K562 (cell line): ENCODE measurements around the gene MLX. TPM values are rescaled to one million over a fixed set of nuclear protein-coding genes. Genes with fewer than 3 reads are reported as not detected.

ENCODE experiments used
- BRCA1 ChIP-seq, 2 experiments: fragments of 450-650 bp in 1 of 2; sonication (generic) in 1 of 2; formaldehyde crosslinking in 1 of 2; IDR thresholded peaks; 2 replicates each; pipeline versions ENCODE4 v1.5.0 to v1.6.1; 2017 to 2020; ENCODE audit warnings: mild to moderate bottlenecking in 1 of 2, missing genetic modification reagents in 1 of 2
- DMBX1 ChIP-seq: fragments of 250-450 bp; sonication (Bioruptor Pico); IDR thresholded peaks from 2 replicates; pipeline ENCODE4 v1.8.0; 2022; ENCODE audit warnings: inconsistent platforms, mild to moderate bottlenecking, moderate library complexity, borderline replicate concordance
- ELF4 ChIP-seq: fragments of 450-650 bp; formaldehyde crosslinking; IDR thresholded peaks from 2 replicates; pipeline ENCODE4 v1.4.0; 2022; ENCODE audit warnings: missing genetic modification characterization
- GABPA ChIP-seq: fragments of 200-800 bp; sonication (Bioruptor generic); conservative IDR thresholded peaks from 2 replicates; pipeline ENCODE4 v1.6.1; 2016; ENCODE audit warnings: low read depth, missing genetic modification characterization, missing compliant biosample characterization
- HDAC8 ChIP-seq: fragments of 450-650 bp; IDR thresholded peaks from 2 replicates; pipeline ENCODE4 v1.6.1; 2016; ENCODE audit warnings: mild to moderate bottlenecking, missing genetic modification characterization, moderate library complexity, missing compliant biosample characterization
- HMG20A ChIP-seq: fragments of 450-650 bp; formaldehyde crosslinking; conservative IDR thresholded peaks from 2 replicates; pipeline ENCODE4 v1.4.0; 2020; ENCODE audit warnings: mild to moderate bottlenecking, mixed read lengths
- MTA1 ChIP-seq: fragments of 450-650 bp; IDR thresholded peaks from 2 replicates; pipeline ENCODE4 v1.6.1; 2017; ENCODE audit warnings: borderline replicate concordance
- NCOA4 ChIP-seq: fragments of 450-650 bp; IDR thresholded peaks from 2 replicates; pipeline ENCODE4 v1.6.1; 2018; ENCODE audit warnings: mild to moderate bottlenecking; ENCODE audit not compliant: partially characterized antibody
- PTTG1 ChIP-seq: fragments of 450-650 bp; IDR thresholded peaks from 2 replicates; pipeline ENCODE4 v1.6.1; 2016; ENCODE audit warnings: low read depth, mild to moderate bottlenecking, missing genetic modification characterization, missing compliant biosample characterization
- TARDBP ChIP-seq: fragments of 450-650 bp; IDR thresholded peaks from 2 replicates; pipeline ENCODE4 v1.6.1; 2016
- TCF7L2 ChIP-seq: fragments of 150-350 bp; IDR thresholded peaks from 2 replicates; pipeline ENCODE4 v1.6.1; 2016; ENCODE audit warnings: low read depth, mild to moderate bottlenecking, low read length, moderate library complexity
- ZNF561 ChIP-seq: fragments of 450-650 bp; formaldehyde crosslinking; conservative IDR thresholded peaks from 2 replicates; pipeline ENCODE4 v1.4.0; 2020; ENCODE audit warnings: mild to moderate bottlenecking, moderate library complexity
- ZNF830 ChIP-seq: fragments of 250-450 bp; sonication (Bioruptor Pico); IDR thresholded peaks from 2 replicates; pipeline ENCODE4 v1.5.0; 2021; ENCODE audit warnings: mild to moderate bottlenecking
- polyA plus RNA-seq, 8 experiments: library from polyadenylated mRNA; depleted of rRNA in 4 of 8; stranded (reverse) in 5 of 8; unstranded in 3 of 8; fragments of >200 nt; fragmentation: Nextera tagmentation in 2 of 8; fragmentation: Illumina TruSeq in 1 of 8; extraction: Ambion mirVana in 2 of 8; extraction: Trizol in 1 of 8; gene quantifications; 2 replicates each; pipeline versions ENCODE4 v1.2.1 to v1.2.3, GENCODE V29; 2011 to 2014; ENCODE audit warnings: inconsistent platforms in 1 of 8, missing spikeins in 1 of 8
- total RNA-seq, 7 experiments: library from RNA; depleted of rRNA in 6 of 7; stranded (reverse); fragments of >200 nt in 6 of 7; fragmentation: Illumina TruSeq in 2 of 7; extraction: Trizol in 2 of 7; gene quantifications; 2 replicates each; pipeline versions ENCODE4 v1.2.1 to v1.2.3, GENCODE V29; 2011 to 2021; ENCODE audit warnings: low replicate concordance in 1 of 7
- TF ChIP-seq, protein P1 (sequence below): sonication (generic); formaldehyde crosslinking; IDR thresholded peaks from 2 replicates; pipeline ENCODE4 v1.8.0; 2023; ENCODE audit warnings: missing genetic modification reagents, mild to moderate bottlenecking, borderline replicate concordance
- TF ChIP-seq, protein P2 (sequence below): fragments of 250-450 bp; sonication (Bioruptor Pico); IDR thresholded peaks from 2 replicates; pipeline ENCODE4 v1.5.0; 2021; ENCODE audit warnings: mild to moderate bottlenecking, borderline replicate concordance
- TF ChIP-seq, protein P3 (sequence below), 2 experiments: fragments of 450-650 bp in 1 of 2; sonication (generic) in 1 of 2; formaldehyde crosslinking; conservative IDR thresholded peaks; 2 replicates each; pipeline versions ENCODE4 v1.4.0 to v1.8.1; 2020 to 2022; ENCODE audit warnings: mild to moderate bottlenecking in 1 of 2, missing genetic modification reagents in 1 of 2

Gene MLX
- total and polyA plus RNA-seq, 9 of the 15 experiments (the other 6 are each of a cell fraction or from before 2014, with no cell fraction given) = 42.9 to 100 (median 58.9) TPM

DNA sequence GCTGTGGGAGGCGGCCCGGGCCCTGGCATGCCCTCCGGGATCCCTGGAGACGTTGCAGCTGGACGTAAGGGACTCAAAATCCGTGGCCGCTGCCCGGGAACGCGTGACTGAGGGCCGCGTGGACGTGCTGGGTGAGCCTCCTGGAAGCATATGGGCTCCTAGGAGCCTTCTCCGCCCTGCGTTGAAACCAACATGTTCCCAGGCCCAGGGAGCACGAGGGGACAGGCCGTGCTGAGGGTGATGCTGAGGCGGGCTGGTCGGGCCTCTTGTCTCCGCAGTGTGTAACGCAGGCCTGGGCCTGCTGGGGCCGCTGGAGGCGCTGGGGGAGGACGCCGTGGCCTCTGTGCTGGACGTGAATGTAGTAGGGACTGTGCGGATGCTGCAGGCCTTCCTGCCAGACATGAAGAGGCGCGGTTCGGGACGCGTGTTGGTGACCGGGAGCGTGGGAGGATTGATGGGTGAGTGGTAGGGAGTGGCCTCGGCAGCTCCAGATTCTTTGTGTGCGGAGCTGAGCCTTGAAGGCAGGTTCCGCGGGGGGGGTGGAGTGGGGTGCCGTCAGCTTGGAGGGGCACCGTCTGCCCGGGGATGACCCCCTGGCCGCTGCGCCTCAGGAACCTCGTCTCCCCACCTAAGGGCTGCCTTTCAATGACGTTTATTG is 13.6 kb upstream of the MLX start (continued):
- TF ChIP-seq TCF7L2 (no peak), ZNF830 (CRISPR knock-in tag) (no peak), HMG20A (CRISPR knock-in tag) (no peak), ELF4 (CRISPR knock-in tag) (0 out of 2 replicates have a peak, but pooled peaks have one; percentile 13), HDAC8 (tag) (no peak), NCOA4 (no peak), PTTG1 (no peak), GABPA (tag) (peak; percentile 48), DMBX1 (no peak), BRCA1 (IDR thresholded peaks at IDR 0.05) (no peak), BRCA1 (CRISPR knock-in tag; IDR thresholded peaks at IDR 0.05) (no peak), TARDBP (no peak), MTA1 (peak; percentile 63), ZNF561 (CRISPR knock-in tag) (no peak)
- TF ChIP-seq, protein P1, sequence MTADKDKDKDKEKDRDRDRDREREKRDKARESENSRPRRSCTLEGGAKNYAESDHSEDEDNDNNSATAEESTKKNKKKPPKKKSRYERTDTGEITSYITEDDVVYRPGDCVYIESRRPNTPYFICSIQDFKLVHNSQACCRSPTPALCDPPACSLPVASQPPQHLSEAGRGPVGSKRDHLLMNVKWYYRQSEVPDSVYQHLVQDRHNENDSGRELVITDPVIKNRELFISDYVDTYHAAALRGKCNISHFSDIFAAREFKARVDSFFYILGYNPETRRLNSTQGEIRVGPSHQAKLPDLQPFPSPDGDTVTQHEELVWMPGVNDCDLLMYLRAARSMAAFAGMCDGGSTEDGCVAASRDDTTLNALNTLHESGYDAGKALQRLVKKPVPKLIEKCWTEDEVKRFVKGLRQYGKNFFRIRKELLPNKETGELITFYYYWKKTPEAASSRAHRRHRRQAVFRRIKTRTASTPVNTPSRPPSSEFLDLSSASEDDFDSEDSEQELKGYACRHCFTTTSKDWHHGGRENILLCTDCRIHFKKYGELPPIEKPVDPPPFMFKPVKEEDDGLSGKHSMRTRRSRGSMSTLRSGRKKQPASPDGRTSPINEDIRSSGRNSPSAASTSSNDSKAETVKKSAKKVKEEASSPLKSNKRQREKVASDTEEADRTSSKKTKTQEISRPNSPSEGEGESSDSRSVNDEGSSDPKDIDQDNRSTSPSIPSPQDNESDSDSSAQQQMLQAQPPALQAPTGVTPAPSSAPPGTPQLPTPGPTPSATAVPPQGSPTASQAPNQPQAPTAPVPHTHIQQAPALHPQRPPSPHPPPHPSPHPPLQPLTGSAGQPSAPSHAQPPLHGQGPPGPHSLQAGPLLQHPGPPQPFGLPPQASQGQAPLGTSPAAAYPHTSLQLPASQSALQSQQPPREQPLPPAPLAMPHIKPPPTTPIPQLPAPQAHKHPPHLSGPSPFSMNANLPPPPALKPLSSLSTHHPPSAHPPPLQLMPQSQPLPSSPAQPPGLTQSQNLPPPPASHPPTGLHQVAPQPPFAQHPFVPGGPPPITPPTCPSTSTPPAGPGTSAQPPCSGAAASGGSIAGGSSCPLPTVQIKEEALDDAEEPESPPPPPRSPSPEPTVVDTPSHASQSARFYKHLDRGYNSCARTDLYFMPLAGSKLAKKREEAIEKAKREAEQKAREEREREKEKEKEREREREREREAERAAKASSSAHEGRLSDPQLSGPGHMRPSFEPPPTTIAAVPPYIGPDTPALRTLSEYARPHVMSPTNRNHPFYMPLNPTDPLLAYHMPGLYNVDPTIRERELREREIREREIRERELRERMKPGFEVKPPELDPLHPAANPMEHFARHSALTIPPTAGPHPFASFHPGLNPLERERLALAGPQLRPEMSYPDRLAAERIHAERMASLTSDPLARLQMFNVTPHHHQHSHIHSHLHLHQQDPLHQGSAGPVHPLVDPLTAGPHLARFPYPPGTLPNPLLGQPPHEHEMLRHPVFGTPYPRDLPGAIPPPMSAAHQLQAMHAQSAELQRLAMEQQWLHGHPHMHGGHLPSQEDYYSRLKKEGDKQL = no peak
- TF ChIP-seq, protein P2, sequence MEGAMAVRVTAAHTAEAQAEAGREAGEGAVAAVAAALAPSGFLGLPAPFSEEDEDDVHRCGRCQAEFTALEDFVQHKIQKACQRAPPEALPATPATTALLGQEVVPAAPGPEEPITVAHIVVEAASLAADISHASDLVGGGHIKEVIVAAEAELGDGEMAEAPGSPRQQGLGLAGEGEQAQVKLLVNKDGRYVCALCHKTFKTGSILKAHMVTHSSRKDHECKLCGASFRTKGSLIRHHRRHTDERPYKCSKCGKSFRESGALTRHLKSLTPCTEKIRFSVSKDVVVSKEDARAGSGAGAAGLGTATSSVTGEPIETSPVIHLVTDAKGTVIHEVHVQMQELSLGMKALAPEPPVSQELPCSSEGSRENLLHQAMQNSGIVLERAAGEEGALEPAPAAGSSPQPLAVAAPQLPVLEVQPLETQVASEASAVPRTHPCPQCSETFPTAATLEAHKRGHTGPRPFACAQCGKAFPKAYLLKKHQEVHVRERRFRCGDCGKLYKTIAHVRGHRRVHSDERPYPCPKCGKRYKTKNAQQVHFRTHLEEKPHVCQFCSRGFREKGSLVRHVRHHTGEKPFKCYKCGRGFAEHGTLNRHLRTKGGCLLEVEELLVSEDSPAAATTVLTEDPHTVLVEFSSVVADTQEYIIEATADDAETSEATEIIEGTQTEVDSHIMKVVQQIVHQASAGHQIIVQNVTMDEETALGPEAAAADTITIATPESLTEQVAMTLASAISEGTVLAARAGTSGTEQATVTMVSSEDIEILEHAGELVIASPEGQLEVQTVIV (CRISPR knock-in tag) = no peak
- TF ChIP-seq, protein P3, sequence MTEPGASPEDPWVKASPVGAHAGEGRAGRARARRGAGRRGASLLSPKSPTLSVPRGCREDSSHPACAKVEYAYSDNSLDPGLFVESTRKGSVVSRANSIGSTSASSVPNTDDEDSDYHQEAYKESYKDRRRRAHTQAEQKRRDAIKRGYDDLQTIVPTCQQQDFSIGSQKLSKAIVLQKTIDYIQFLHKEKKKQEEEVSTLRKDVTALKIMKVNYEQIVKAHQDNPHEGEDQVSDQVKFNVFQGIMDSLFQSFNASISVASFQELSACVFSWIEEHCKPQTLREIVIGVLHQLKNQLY (CRISPR knock-in tag; conservative IDR thresholded peaks at IDR 0.05) = no peak
